Neuron (in vitro differentiated cells): Measurements from ENCODE around the gene ARNT2.

Experiments used
- H2AFZ ChIP-seq: one replicate; pipeline ENCODE4 v1.6.1; 2013; ENCODE audit warnings: low read depth, mild to moderate bottlenecking, inconsistent platforms, low read length, moderate library complexity
- H3K27me3 ChIP-seq: one replicate; pipeline ENCODE4 v1.6.1; 2013; ENCODE audit warnings: low read length; ENCODE audit not compliant: insufficient read depth
- H3K36me3 ChIP-seq: one replicate; pipeline ENCODE4 v1.6.1; 2013; ENCODE audit warnings: low read length; ENCODE audit not compliant: insufficient read depth
- H3K4me1 ChIP-seq: one replicate; pipeline ENCODE4 v1.6.1; 2013; ENCODE audit warnings: low read length; ENCODE audit not compliant: insufficient read depth
- H3K4me3 ChIP-seq: 2 replicates; pipeline ENCODE4 v1.5.1; 2013; ENCODE audit warnings: mild to moderate bottlenecking, low read length, moderate library complexity
- H3K9me3 ChIP-seq: one replicate; pipeline ENCODE4 v1.6.1; 2013; ENCODE audit warnings: low read length

The ARNT2 gene

DNA sequence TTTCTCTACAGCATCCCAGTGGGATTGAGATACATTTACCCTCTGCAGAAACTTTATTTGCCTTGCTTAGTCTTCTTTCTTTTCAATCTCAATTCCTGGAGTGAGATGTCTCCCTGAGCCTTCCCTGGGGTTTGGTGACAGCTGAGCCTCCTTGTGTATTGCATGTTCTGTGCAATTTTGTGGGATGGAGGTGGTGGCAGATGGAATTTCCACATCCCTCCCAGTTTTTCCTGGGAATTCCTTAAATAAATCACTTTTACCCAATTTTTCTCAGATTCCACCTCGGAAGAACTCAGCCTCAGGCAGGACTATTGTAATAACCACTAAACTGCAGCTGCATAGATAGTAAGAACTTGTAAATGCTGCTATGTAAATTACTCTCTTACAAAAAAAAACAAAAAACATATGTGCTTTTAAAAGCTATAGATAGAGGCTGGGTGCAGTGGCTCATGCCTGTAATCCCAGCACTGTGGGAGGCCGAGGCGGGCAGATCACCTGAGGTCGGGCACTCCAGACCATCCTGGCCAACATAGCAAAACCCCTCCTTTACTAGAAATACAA is 202.4 kb downstream of the ARNT2 start:
- Histone ChIP-seq H3K4me1 (peaks cover 6% of the 10 kb centered on the region), H3K4me3 (no peak overlapping the region), H3K9me3 (no peaks in the 10 kb centered on the region), H2AFZ (no peak overlapping the region), H3K36me3 (no peaks in the 10 kb centered on the region), H3K27me3 (no peaks in the 10 kb centered on the region)

DNA sequence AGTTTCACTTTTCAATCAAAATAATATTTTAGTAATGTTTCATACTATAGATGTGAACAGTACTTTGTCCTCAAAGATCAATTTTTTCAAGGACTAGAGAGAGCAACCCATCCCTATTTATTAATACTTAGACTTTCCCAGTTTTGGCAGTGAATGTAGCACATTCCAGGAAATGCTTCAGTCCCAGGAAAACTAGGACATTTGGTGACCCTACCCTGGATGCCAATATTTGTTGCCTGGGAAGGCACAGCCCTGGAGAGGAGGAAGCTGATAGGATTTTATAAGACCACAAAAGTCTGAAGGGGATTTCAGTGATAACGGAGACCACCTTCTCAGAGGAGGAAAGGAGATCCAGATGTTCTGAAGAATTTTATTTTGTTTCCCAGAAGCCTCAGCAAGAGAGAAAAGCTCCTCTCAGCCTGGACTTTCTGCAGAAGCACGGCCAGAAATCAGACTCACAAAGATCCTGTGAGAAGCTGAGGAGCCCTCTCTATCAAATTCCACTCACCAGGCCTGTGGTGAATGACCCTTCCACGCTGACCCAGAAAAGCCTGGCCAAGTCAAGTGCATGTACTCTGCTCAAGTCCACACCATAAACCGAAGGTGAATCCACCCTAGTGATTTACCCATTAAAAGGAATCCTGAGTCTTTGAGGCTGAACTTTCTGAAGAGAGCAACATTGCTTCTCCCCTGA is 203.3 kb downstream of the ARNT2 start:
- Histone ChIP-seq H3K27me3 (no peaks in the 10 kb centered on the region), H2AFZ (no peak overlapping the region), H3K4me3 (no peak overlapping the region), H3K36me3 (no peaks in the 10 kb centered on the region), H3K9me3 (no peaks in the 10 kb centered on the region), H3K4me1 (peaks cover 6% of the 10 kb centered on the region)

DNA sequence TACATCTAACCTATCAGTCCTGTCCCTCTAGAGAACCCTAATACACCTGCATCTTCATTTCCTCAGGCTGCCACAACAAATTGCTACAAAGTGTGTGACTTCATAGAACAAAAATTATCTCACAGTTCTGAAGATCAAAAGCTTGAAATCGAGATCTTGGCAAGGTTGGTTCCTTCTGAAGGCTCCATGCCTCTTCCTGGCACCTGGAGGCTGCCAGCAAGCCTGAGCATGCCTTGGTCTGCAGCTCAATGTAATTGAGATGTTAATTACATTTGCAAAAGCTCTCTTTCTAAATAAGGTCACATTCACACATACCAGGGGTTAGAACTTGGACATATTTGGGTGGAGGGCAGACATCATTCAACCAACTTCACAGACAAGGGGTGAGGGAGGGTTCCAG is 204.5 kb downstream of the ARNT2 start:
- no peaks in the 10 kb centered on the region for H3K36me3 ChIP-seq
- H3K4me3 ChIP-seq, result no peak overlapping the region
- H3K9me3 ChIP-seq, result no peaks in the 10 kb centered on the region
- no peaks in the 10 kb centered on the region for H3K27me3 ChIP-seq
- H3K4me1 ChIP-seq, result peaks cover 6% of the 10 kb centered on the region
- H2AFZ ChIP-seq, result no peak overlapping the region

DNA sequence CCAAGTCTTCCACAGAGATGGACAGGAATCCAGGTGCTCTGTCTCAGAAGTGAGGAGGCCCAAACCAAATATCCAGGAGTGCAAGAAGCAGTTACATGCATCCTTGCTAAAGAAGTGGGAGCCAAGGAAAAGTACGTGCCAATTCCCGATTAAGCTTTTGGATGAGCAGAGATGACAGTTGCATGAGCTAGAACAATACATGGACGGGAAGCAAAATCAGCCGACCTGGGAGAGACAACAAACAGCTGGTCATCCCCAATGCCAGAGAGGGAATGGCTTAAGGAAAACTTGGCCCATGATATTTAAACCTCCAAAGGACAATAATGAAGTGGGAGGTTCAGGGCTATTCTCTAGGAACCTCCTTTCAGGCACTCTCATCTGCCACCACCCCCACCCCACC is 204.9 kb downstream of the ARNT2 start:
- H3K36me3 ChIP-seq, result no peaks in the 10 kb centered on the region
- H3K4me3 ChIP-seq, result no peak overlapping the region
- H3K9me3 ChIP-seq, result no peaks in the 10 kb centered on the region
- H3K4me1 ChIP-seq, result peaks cover 5% of the 10 kb centered on the region
- no peaks in the 10 kb centered on the region for H3K27me3 ChIP-seq
- H2AFZ ChIP-seq, result no peak overlapping the region

DNA sequence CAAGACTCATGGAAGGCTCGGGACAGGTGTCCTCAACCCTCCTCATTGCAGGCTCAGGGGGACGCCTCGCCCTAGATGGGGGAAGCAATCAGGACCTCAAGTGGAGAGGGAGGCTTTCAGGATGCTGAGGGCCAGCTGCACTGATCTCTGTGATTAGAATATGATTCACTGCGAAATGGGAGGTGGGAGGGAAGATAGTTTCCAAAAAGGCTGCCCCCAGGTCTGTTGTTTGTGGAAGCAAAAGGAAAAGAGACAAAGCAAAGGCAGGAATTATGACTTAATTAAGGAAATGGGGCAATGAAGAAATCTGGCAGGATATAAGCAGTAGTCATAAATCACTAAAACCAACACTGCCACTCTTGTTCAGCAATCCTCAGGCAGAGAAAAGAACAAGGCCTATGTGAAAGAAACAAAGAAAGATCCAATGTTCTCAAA is 205.3 kb downstream of the ARNT2 start:
- no peak overlapping the region for H2AFZ ChIP-seq
- no peak overlapping the region for H3K4me3 ChIP-seq
- peaks cover under 1% of the 10 kb centered on the region for H3K4me1 ChIP-seq
- H3K9me3 ChIP-seq, result no peaks in the 10 kb centered on the region
- no peaks in the 10 kb centered on the region for H3K27me3 ChIP-seq
- no peaks in the 10 kb centered on the region for H3K36me3 ChIP-seq

DNA sequence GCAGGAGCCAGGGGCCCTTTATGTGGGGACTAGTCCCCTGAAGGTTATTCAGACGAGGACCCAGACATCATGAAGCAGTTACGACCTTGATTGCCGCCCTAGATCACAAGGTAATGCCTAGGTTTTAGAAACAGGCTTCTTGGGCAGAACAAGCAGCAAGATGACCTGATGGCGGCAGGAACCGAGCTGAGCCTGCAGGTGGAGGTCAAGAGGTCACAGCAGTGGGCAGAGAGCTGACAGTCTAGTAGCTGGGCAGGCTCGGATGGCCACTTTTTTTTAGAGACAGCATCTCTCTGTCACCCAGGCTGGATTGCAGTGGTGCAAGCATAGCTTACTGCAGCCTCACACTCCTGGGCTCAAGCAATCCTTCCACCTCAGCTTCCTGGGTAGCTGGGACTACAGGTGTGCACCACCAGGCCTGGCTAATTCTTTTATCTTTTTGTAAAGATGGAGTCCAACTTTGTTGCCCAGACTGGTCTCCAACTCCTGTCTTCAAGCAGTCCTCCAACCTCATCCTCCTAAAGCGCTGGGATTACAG is 207.4 kb downstream of the ARNT2 start:
- H2AFZ ChIP-seq, result no peak overlapping the region
- H3K27me3 ChIP-seq, result no peaks in the 10 kb centered on the region
- H3K36me3 ChIP-seq, result no peaks in the 10 kb centered on the region
- no peak overlapping the region for H3K4me3 ChIP-seq
- H3K9me3 ChIP-seq, result no peaks in the 10 kb centered on the region
- H3K4me1 ChIP-seq, result no peaks in the 10 kb centered on the region

DNA sequence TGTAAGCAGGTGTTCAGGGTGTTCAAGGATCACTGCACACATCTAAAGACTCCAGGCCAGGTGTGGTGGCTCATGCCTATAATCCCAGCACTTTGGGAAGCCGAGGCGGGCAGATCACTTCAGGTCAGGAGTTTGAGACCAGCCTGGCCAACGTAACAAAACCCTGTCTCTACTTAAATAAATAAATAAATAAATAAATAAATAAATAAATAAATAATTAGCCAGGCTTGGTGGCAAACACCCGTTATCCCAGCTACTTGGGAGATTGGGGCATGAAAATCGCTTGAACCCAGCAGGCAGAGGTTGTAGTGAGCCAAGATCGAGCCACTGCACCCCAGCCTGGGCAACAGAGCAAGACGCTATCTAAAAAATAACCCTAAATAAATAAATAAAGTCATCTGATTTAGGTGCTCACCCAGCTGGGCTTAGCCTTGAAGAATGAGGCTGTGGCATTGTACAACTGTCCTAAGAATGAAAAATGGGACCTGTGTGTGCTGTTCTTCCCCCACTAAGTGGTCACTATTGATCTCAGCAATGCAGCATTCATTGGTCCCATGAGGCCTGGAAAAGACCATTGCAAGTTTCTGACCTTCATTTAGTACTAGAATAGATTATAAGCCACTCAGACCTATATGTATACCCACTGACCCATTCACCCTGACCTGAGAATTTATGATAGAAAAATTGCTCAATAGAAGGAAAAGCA is 208.1 kb downstream of the ARNT2 start:
- Histone ChIP-seq H3K36me3 (no peaks in the 10 kb centered on the region), H3K4me3 (no peak overlapping the region), H3K9me3 (no peaks in the 10 kb centered on the region), H2AFZ (no peak overlapping the region), H3K27me3 (no peaks in the 10 kb centered on the region), H3K4me1 (no peaks in the 10 kb centered on the region)

DNA sequence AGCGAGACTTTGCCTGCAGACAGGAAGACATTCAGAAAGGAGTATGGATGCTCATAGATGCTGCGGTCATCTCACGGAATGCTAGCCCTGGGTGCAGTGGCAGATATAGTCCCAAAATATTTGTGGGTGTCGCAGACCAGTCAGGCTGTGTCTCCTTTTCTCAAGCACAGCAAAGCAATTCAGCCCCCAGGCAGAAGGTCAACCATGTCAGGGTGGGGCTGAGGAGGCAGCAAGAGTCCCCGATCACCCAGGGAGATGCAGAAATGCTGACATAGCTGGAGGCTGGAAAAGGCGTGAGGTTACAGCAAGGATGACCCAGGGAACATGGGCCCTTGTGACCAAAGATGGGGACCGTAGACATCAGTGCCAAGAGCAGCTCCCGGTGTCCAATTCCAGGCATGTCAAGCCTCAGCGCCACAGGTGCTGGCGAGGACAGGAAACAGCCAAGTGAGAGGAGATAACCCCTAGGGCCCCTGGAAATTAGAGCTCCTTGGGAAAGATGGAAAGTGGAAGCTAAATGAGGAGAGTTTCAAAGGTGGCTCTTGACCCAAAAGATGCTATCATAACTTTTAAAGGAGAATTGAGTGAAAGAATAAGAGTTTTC is 209.7 kb downstream of the ARNT2 start:
- Histone ChIP-seq H3K27me3 (no peaks in the 10 kb centered on the region), H2AFZ (no peak overlapping the region), H3K9me3 (no peaks in the 10 kb centered on the region), H3K36me3 (no peaks in the 10 kb centered on the region), H3K4me1 (no peaks in the 10 kb centered on the region), H3K4me3 (no peak overlapping the region)

DNA sequence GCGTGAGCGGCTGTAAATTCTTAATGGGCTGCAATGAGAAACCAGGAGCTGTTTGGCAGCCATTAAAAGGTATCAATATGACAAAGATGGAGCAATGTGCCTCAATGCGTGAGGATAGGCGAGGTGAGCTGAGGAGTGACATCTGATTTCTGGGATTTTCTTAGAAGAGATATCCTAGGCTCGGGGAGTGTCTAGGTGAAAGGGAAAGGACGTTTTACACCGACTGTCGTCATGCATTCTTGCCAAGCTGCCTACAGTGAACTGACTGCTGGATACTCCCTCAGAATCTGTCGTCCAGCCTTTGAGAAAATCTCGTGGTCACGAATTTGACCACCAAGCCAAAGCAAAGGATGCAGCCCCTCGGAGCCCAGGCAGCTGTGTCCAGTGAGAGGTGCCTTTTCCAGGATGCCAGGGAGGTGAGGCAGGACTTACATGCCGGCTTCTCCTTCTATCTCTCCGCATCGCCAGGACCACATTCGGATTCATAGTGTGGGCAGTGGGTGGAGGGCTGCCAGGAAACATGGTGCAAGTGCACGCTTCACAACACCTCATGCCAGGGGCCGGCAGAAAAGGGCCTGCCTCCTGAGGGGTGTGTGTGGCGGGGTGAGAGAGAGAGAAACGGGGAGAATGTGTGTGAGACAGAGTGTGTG is 210.7 kb downstream of the ARNT2 start:
- H2AFZ ChIP-seq, result no peak overlapping the region
- H3K4me3 ChIP-seq, result no peak overlapping the region
- H3K9me3 ChIP-seq, result no peaks in the 10 kb centered on the region
- H3K36me3 ChIP-seq, result no peaks in the 10 kb centered on the region
- no peaks in the 10 kb centered on the region for H3K27me3 ChIP-seq
- no peaks in the 10 kb centered on the region for H3K4me1 ChIP-seq

DNA sequence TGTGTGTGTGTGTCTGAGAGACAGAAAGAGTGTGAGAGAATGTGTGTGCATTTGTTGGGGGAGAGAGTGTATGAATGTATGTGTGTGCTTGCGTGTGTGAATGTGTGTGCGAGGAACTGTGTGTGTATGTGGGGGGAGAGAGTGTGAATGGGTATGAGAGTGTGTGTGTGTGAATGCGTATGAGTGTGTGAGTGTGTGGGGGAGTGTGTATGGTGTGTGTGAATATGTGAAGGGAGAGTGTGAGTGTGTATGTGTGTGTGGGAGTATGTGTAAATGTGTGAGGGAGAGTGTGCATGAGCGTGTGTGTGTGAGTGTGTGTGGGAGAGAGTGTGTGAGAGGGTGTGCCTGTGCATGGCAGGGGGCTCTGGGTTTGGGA is 211.2 kb downstream of the ARNT2 start:
- H3K36me3 ChIP-seq, result no peaks in the 10 kb centered on the region
- no peaks in the 10 kb centered on the region for H3K9me3 ChIP-seq
- H3K4me3 ChIP-seq, result no peak overlapping the region
- no peaks in the 10 kb centered on the region for H3K27me3 ChIP-seq
- no peak overlapping the region for H2AFZ ChIP-seq
- no peaks in the 10 kb centered on the region for H3K4me1 ChIP-seq

DNA sequence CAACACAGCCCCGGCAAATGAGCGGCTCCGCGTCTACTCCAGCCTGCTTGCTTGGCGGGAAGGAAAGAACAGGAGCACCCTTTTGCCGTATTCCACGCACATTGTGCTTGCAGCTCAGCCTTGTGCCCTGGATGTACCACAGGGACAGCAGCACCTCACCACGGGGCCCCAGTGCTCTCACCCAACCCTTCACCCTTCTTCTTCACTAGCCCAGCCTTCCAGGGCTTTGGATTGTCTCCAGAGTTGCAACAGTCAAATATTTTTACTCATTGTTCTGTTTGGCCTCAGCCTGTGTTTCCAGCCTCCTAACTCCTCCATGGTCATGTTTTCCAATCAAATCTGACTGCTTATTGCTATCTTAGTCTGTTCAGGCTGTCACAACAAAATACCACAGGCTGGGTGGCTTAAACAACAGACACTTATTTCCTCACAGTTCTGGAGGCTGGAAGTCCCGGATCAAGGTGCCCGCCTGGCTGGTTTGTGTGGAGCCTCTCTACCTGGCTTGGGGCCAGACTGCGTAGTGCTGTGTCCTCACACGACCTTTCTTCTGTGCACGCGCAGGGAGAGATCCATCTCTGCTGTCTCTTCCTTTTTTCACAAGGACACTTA is 211.7 kb downstream of the ARNT2 start:
- Histone ChIP-seq H3K4me3 (no peak overlapping the region), H3K4me1 (no peaks in the 10 kb centered on the region), H3K36me3 (no peaks in the 10 kb centered on the region), H3K9me3 (no peaks in the 10 kb centered on the region), H2AFZ (no peak overlapping the region), H3K27me3 (no peaks in the 10 kb centered on the region)

DNA sequence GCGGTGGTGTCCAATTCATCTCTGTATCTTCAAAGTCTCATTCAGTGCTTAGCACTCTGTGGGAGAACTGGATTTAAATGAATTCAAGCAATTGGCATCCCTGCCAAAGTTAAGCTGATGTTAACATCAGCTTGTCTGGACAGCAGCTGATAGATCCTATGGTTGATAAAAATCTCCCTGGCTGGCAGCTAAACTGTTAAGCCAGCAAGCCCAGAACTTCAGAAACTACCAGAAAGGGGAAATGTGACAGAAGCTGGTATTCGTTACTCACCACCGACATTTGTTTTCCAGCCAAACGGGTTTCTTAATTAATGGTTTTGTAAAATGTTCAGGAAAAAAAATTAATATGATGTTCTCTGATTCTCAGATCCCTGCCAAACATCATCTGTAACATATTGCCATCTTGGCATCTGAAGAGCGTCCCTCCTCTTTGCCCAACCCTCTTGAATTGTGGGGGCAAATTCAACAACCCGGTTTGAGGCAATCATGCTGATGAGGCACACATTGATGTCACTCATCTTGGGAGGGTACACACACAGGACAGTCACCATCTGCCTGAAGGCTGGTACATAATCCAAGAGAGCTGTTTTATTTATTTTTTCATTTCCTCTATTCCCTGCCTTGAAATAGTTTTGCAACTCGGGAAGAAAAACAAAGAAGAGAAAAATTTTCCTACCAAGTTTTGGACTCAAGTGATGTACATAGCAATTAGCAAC is 214.7 kb downstream of the ARNT2 start:
- Histone ChIP-seq H3K4me3 (no peak overlapping the region), H3K9me3 (peaks cover 2% of the 10 kb centered on the region), H2AFZ (no peak overlapping the region), H3K36me3 (no peaks in the 10 kb centered on the region), H3K27me3 (no peaks in the 10 kb centered on the region), H3K4me1 (no peaks in the 10 kb centered on the region)
